MM.1S (cell line): ENCODE results near the gene CDK11B.
"Not testable (repeated sequence)": the region's sequence is repeated elsewhere in the genome, so short reads cannot be mapped to it uniquely, and the experiment has no call there.

Experiments used
- CTCF ChIP-seq: fragments of 300-600 bp; sonication (generic); IDR thresholded peaks from 2 replicates; pipeline ENCODE4 v1.5.1; 2016; ENCODE audit warnings: antibody characterized with exemption, low read length, mixed read lengths
- EZH2 ChIP-seq: fragments of 300-600 bp; sonication (generic); optimal IDR thresholded peaks from 2 replicates; pipeline ENCODE3; 2017; ENCODE audit warnings: low read depth, mild to moderate bottlenecking, antibody characterized with exemption, low read length, mixed read lengths

GRCh38 chr1:1662392-1662791 lies 3.6 kb upstream of the CDK11B start:
- not testable (repeated sequence) for TF ChIP-seq CTCF, EZH2
